ENCODE data around the gene PKNOX2. TPM values are rescaled to one million over a fixed set of nuclear protein-coding genes. Genes with fewer than 3 reads are reported as not detected.

Gene PKNOX2
- total RNA-seq, 1 experiment from 2014 or later, result 3.7 TPM

- ChIA-PET POLR2A (no interaction called here), CTCF (interaction anchor here (1.0 to 2.3 kb wide), 4 partner anchors 15 to 158 kb away, joined by 3 to 7 read pairs (median 4); no protein-coding TSS in a partner anchor)
- ATAC-seq (no peak), DNase-seq (ENCODE audit: low spot score) (no peak)
- H3K27me3 Mint-ChIP-seq (ENCODE audit: low read depth), result no peaks in the 10 kb centered on the region
- H3K4me1 Mint-ChIP-seq, result peaks cover 10% of the 10 kb centered on the region
- H3K27ac Mint-ChIP-seq, result no peak overlapping the region
- H3K9me3 Mint-ChIP-seq, result no peaks in the 10 kb centered on the region
- no peak overlapping the region for H3K4me3 Mint-ChIP-seq
- H3K36me3 Mint-ChIP-seq, result no peaks in the 10 kb centered on the region
- TF ChIP-seq STAT6 (CRISPR knock-in tag; conservative IDR thresholded peaks at IDR 0.05; ENCODE audit: low read depth), result no peak
- TF ChIP-seq CTCF (IDR thresholded peaks at IDR 0.05), result no peak
- no peak for TF ChIP-seq AR (CRISPR knock-in tag; IDR thresholded peaks at IDR 0.05)
- TF ChIP-seq PRDM15 (CRISPR knock-in tag; IDR thresholded peaks at IDR 0.05), result no peak
- no peak for TF ChIP-seq GRHL2 (CRISPR knock-in tag; IDR thresholded peaks at IDR 0.05; ENCODE audit: insufficient replicate concordance, severe bottlenecking)
- TF ChIP-seq NR3C1 (CRISPR knock-in tag; conservative IDR thresholded peaks at IDR 0.05; ENCODE audit: low read depth), result no peak
- TF ChIP-seq SMAD3 (CRISPR knock-in tag; IDR thresholded peaks at IDR 0.05; ENCODE audit: borderline replicate concordance), result no peak
- TF ChIP-seq, protein P1, sequence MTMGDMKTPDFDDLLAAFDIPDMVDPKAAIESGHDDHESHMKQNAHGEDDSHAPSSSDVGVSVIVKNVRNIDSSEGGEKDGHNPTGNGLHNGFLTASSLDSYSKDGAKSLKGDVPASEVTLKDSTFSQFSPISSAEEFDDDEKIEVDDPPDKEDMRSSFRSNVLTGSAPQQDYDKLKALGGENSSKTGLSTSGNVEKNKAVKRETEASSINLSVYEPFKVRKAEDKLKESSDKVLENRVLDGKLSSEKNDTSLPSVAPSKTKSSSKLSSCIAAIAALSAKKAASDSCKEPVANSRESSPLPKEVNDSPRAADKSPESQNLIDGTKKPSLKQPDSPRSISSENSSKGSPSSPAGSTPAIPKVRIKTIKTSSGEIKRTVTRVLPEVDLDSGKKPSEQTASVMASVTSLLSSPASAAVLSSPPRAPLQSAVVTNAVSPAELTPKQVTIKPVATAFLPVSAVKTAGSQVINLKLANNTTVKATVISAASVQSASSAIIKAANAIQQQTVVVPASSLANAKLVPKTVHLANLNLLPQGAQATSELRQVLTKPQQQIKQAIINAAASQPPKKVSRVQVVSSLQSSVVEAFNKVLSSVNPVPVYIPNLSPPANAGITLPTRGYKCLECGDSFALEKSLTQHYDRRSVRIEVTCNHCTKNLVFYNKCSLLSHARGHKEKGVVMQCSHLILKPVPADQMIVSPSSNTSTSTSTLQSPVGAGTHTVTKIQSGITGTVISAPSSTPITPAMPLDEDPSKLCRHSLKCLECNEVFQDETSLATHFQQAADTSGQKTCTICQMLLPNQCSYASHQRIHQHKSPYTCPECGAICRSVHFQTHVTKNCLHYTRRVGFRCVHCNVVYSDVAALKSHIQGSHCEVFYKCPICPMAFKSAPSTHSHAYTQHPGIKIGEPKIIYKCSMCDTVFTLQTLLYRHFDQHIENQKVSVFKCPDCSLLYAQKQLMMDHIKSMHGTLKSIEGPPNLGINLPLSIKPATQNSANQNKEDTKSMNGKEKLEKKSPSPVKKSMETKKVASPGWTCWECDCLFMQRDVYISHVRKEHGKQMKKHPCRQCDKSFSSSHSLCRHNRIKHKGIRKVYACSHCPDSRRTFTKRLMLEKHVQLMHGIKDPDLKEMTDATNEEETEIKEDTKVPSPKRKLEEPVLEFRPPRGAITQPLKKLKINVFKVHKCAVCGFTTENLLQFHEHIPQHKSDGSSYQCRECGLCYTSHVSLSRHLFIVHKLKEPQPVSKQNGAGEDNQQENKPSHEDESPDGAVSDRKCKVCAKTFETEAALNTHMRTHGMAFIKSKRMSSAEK (CRISPR knock-in tag; IDR thresholded peaks at IDR 0.05; ENCODE audit: borderline replicate concordance), result no peak
- TF ChIP-seq, protein P2, sequence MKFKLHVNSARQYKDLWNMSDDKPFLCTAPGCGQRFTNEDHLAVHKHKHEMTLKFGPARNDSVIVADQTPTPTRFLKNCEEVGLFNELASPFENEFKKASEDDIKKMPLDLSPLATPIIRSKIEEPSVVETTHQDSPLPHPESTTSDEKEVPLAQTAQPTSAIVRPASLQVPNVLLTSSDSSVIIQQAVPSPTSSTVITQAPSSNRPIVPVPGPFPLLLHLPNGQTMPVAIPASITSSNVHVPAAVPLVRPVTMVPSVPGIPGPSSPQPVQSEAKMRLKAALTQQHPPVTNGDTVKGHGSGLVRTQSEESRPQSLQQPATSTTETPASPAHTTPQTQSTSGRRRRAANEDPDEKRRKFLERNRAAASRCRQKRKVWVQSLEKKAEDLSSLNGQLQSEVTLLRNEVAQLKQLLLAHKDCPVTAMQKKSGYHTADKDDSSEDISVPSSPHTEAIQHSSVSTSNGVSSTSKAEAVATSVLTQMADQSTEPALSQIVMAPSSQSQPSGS (CRISPR knock-in tag; IDR thresholded peaks at IDR 0.05; ENCODE audit: borderline replicate concordance, low read depth), result no peak
- TF ChIP-seq HMGA2 (CRISPR knock-in tag; IDR thresholded peaks at IDR 0.05), result no peak
- no peak for TF ChIP-seq ELF4 (CRISPR knock-in tag; IDR thresholded peaks at IDR 0.05; ENCODE audit: low read depth)
- TF ChIP-seq, protein P3, sequence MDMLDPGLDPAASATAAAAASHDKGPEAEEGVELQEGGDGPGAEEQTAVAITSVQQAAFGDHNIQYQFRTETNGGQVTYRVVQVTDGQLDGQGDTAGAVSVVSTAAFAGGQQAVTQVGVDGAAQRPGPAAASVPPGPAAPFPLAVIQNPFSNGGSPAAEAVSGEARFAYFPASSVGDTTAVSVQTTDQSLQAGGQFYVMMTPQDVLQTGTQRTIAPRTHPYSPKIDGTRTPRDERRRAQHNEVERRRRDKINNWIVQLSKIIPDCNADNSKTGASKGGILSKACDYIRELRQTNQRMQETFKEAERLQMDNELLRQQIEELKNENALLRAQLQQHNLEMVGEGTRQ (CRISPR knock-in tag; IDR thresholded peaks at IDR 0.05), result no peak
- TF ChIP-seq CREM (CRISPR knock-in tag; IDR thresholded peaks at IDR 0.05), result no peak
- no peak for TF ChIP-seq ZNF281 (CRISPR knock-in tag; IDR thresholded peaks at IDR 0.05)
- TF ChIP-seq ZNF232 (CRISPR knock-in tag; IDR thresholded peaks at IDR 0.05), result no peak
Measured at GRCh38 chr11:125273519-125274000, 109.0 kb downstream of the PKNOX2 start.

All from WTC11 (cell line).